Endothelial cell of umbilical vein (primary cell): ENCODE measurements around the gene BCOR. TPM values are rescaled to one million over a fixed set of nuclear protein-coding genes. Genes with fewer than 3 reads are reported as not detected.

ENCODE experiments used
- BruUV-seq: library from RNA; stranded (reverse); fragments of 400-500 nt; replicated peaks from 2 replicates; lab custom pipeline; 2021; lab: Mats Ljungman, UMichigan
- CTCF ChIA-PET: fragments of 300-600, 350-600 bp; sonication (Branson Sonifier 250); formaldehyde crosslinking; loops from one replicate; lab custom pipeline; 2021; ENCODE audit warnings: antibody characterized with exemption, inconsistent platforms; lab: Charles Lee
- POLR2A ChIA-PET: fragments of 300-600, 350-600 bp; sonication (Branson Sonifier 250); formaldehyde crosslinking; loops from one replicate; lab custom pipeline; 2021; ENCODE audit warnings: antibody characterized with exemption, inconsistent platforms; lab: Charles Lee
- DNase-seq: peaks from one replicate; pipeline ENCODE4 v3.0.0-alpha.2; 2011; ENCODE audit warnings: low read depth, low spot score
- FAIRE-seq: peaks from 2 replicates; lab custom pipeline; 2011; peaks lifted over from hg19 to GRCh38; lab: Jason Lieb, UNC
- H2AFZ ChIP-seq: 2 replicates; pipeline ENCODE4 v1.6.0; 2012; ENCODE audit warnings: low read depth, low read length, control low read depth, inconsistent platforms
- H3K27ac ChIP-seq: 2 replicates; pipeline ENCODE4 v1.5.1; 2011; ENCODE audit warnings: low read depth, mild to moderate bottlenecking, control low read depth, low read length, moderate library complexity; ENCODE audit not compliant: insufficient read depth
- H3K27me3 ChIP-seq, 2 experiments: 2 replicates each; pipeline versions ENCODE4 v1.6.0 to v1.6.1; 2011; ENCODE audit warnings: low read length in 2 of 2, mixed read lengths in 1 of 2; ENCODE audit not compliant: control insufficient read depth in 2 of 2, insufficient read depth in 2 of 2
- H3K36me3 ChIP-seq, 2 experiments: 2 replicates in 1 of 2; 3 replicates in 1 of 2; pipeline ENCODE4 v1.5.1; 2011; ENCODE audit warnings: low read length in 2 of 2, mild to moderate bottlenecking in 1 of 2, moderate library complexity in 1 of 2; ENCODE audit not compliant: control insufficient read depth in 2 of 2, insufficient read depth in 2 of 2; ENCODE audit errors: extremely low read depth in 1 of 2
- H3K4me1 ChIP-seq: 3 replicates; pipeline ENCODE4 v1.5.1; 2011; ENCODE audit warnings: mild to moderate bottlenecking, low read length; ENCODE audit not compliant: control insufficient read depth, insufficient read depth; ENCODE audit errors: extremely low read depth
- H3K4me2 ChIP-seq: 2 replicates; pipeline ENCODE4 v1.6.1; 2011; ENCODE audit warnings: low read length, control low read depth, mixed read lengths; ENCODE audit not compliant: insufficient read depth
- H3K4me3 ChIP-seq, 3 experiments: fragments of 200-600 bp in 1 of 3; sonication (generic), shearing (Covaris generic) in 1 of 3; replicated peaks in 1 of 3; 2 replicates each; pipeline ENCODE4 v1.5.1; 2011 to 2016; ENCODE audit warnings: control low read depth in 3 of 3, low read length in 3 of 3, mild to moderate bottlenecking in 2 of 3, inconsistent platforms in 1 of 3, low read depth in 1 of 3, moderate library complexity in 1 of 3; ENCODE audit not compliant: insufficient read depth in 1 of 3
- H3K79me2 ChIP-seq: 2 replicates; pipeline ENCODE4 v1.6.0; 2012; ENCODE audit warnings: low read length, inconsistent platforms; ENCODE audit not compliant: control insufficient read depth, insufficient read depth
- H3K9ac ChIP-seq: replicated peaks from 2 replicates; pipeline ENCODE3; 2011; ENCODE audit warnings: low read length, control low read depth; ENCODE audit not compliant: insufficient read depth; ENCODE audit errors: extremely low read depth
- H3K9me1 ChIP-seq: replicated peaks from 3 replicates; pipeline ENCODE4 v1.6.0; 2011; ENCODE audit warnings: mild to moderate bottlenecking, low read length; ENCODE audit not compliant: control insufficient read depth, insufficient read depth; ENCODE audit errors: extremely low read depth
- H3K9me3 ChIP-seq: replicated peaks from 2 replicates; pipeline ENCODE4 v1.5.1; 2012; ENCODE audit warnings: low read length, inconsistent platforms; ENCODE audit not compliant: control insufficient read depth, insufficient read depth
- H4K20me1 ChIP-seq: replicated peaks from 2 replicates; pipeline ENCODE3; 2011; ENCODE audit warnings: mild to moderate bottlenecking, low read length; ENCODE audit not compliant: control insufficient read depth, insufficient read depth; ENCODE audit errors: extremely low read depth
- CTCF ChIP-seq, 2 donors: IDR thresholded peaks; 1 replicate in 1 of 2; 2 replicates in 1 of 2; pipeline ENCODE4 v1.5.1; 2011; ENCODE audit warnings: low read length in 2 of 2, mild to moderate bottlenecking in 2 of 2, moderate library complexity in 2 of 2, control low read depth in 1 of 2, inconsistent platforms in 1 of 2, low read depth in 1 of 2; ENCODE audit not compliant: insufficient read depth in 1 of 2; ENCODE audit errors: extremely low read depth in 1 of 2
- EZH2 ChIP-seq: IDR thresholded peaks from 2 replicates; pipeline ENCODE4 v1.6.1; 2012; ENCODE audit warnings: borderline replicate concordance, low read depth, mild to moderate bottlenecking, moderate library complexity, low read length, inconsistent platforms; ENCODE audit not compliant: severe bottlenecking
- FOS ChIP-seq: IDR thresholded peaks from 2 replicates; pipeline ENCODE4 v1.6.1; 2011; ENCODE audit warnings: mild to moderate bottlenecking, low read length, moderate library complexity, borderline replicate concordance; ENCODE audit not compliant: insufficient read depth
- MAX ChIP-seq: IDR thresholded peaks from 2 replicates; pipeline ENCODE4 v1.6.1; 2011; ENCODE audit not compliant: insufficient read depth, insufficient read length
- MYC ChIP-seq: IDR thresholded peaks from one replicate; pipeline ENCODE4 v1.6.1; 2011; ENCODE audit warnings: mild to moderate bottlenecking, low read depth, low read length
- POLR2AphosphoS5 ChIP-seq: IDR thresholded peaks from 2 replicates; pipeline ENCODE4 v1.6.1; 2012; ENCODE audit warnings: low read depth, mild to moderate bottlenecking, control low read depth, low read length, moderate library complexity; ENCODE audit not compliant: insufficient read depth
- dilution Hi-C: fragments of 300-500 bp; cut with MboI; formaldehyde crosslinking; loops from one replicate; pipeline ENCODE4 v1.15.0; 2019; ENCODE audit warnings: low sequenced_read_pairs; ENCODE audit not compliant: extremely low pct_ligation_motif_present
- intact Hi-C: fragments of 100-400 bp; cut with micrococcal nuclease; formaldehyde crosslinking; loops from one replicate; pipeline ENCODE4 v1.10.0; 2022
- polyA plus RNA-seq, 4 experiments: library from polyadenylated mRNA; depleted of rRNA in 3 of 4; stranded (reverse) in 3 of 4; unstranded in 1 of 4; fragments of >200 nt; gene quantifications; 2 replicates each; pipeline versions ENCODE4 v1.2.1 to v1.2.3, GENCODE V29; 2011 to 2012; ENCODE audit warnings: missing spikeins in 1 of 4
- total RNA-seq: library from RNA; stranded (reverse); gene quantifications from 2 replicates; pipeline ENCODE4 v1.2.3, GENCODE V29; 2021

Gene BCOR
- total and polyA plus RNA-seq, 2 donors (not counting 3 experiments of a cell fraction or from before 2014, with no cell fraction given), result 10.1 to 24.2 TPM

GRCh38 chrX:40091691-40092421 is 5.9 kb downstream of the BCOR start:
- FAIRE-seq (no peak), DNase-seq (no peak)
- Histone ChIP-seq H3K9ac (no peak overlapping the region), H4K20me1 (no peaks in the 10 kb centered on the region), H3K4me2 (no peak overlapping the region), H3K36me3 (no peaks in the 10 kb centered on the region), H3K79me2 (peaks cover 82% of the 10 kb centered on the region), H3K4me3 (no peak overlapping the region), H3K9me3 (no peaks in the 10 kb centered on the region), H3K9me1 (no peaks in the 10 kb centered on the region), H3K4me1 (peaks cover 17% of the 10 kb centered on the region), H2AFZ (no peak overlapping the region), H3K27ac (no peak overlapping the region), H3K27me3 (no peaks in the 10 kb centered on the region)
- POLR2A ChIA-PET, result no interaction called here
- CTCF ChIA-PET, result no interaction called here
- intact Hi-C loops (loop anchor here (5.0 kb wide), 1 partner anchor 280 kb away; no protein-coding TSS in a partner anchor), dilution Hi-C loops (no loop called here)
- no peak for TF ChIP-seq EZH2
- TF ChIP-seq MAX, result no peak
- TF ChIP-seq CTCF (IDR thresholded peaks at IDR 0.05; ENCODE audit: extremely low read depth in 1 of 2, insufficient read depth in 1 of 2, low read depth in 1 of 2, low read length in 2 of 2), result no peak
- TF ChIP-seq MYC, result no peak
- no peak for TF ChIP-seq POLR2AphosphoS5
- TF ChIP-seq FOS, result no peak
- BruUV-seq, result no TSS peak
